Transverse colon (tissue), 4 donors: Measurements from ENCODE around the gene ANKS1B.

ENCODE experiments used
- EP300 ChIP-seq: sonication (generic); formaldehyde crosslinking; IDR thresholded peaks from one replicate; pipeline ENCODE4 v1.6.1; 2017; ENCODE audit warnings: antibody characterized with exemption, low read depth
- POLR2A ChIP-seq: fragments of 450-650 bp; IDR thresholded peaks from one replicate; pipeline ENCODE4 v1.6.1; 2016; ENCODE audit warnings: antibody characterized with exemption, mild to moderate bottlenecking, moderate library complexity
- POLR2AphosphoS5 ChIP-seq, 3 donors: sonication (generic); formaldehyde crosslinking; IDR thresholded peaks; one replicate each; pipeline ENCODE4 v1.6.1; 2016; ENCODE audit warnings: antibody characterized with exemption in 3 of 3
- TF ChIP-seq, protein P1 (sequence below), 5 experiments: fragments of 200-600 bp in 3 of 5; fragments of 450-650 bp in 2 of 5; sonication (generic) in 3 of 5; IDR thresholded peaks; 1 replicate in 2 of 5; 2 replicates in 3 of 5; pipeline ENCODE4 v1.5.1; 2016 to 2017; ENCODE audit warnings: antibody characterized with exemption in 5 of 5, inconsistent platforms in 3 of 5, mild to moderate bottlenecking in 2 of 5, moderate library complexity in 1 of 5

DNA sequence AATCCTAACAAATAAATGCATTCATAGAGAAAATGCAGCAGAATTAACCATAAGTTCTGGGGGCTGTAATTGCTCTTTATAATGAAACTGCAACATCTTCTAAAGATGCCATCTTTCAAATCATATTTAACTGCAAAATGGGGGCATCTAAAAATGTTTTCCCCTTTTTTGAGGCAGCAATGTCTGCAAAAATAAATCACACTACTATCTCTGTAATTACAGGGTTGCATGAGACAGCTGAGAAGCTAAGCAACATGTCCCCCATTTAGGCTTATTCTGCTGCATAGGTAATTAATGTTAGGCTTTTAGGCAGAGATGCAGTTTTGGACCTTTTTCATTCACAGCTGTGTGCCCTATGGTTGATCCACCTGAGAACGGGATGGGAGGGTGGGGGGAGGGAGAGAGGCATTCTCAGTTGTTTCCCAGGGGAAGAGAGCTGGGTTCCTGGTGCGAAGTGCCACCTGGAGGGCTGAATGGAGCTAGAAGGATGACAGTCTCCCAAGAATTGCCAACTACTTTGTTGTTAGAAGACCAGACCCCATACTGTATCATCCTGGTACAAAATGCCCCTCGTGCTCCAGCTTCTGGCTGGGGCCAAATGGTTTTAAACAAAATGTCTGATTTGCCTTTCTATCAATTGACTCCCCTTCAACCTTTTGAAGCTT is 1185.5 kb downstream of the ANKS1B start:
- TF ChIP-seq POLR2A (no peak), EP300 (no peak), POLR2AphosphoS5 (IDR thresholded peaks at IDR 0.05) (no peak)
- TF ChIP-seq, protein P1, sequence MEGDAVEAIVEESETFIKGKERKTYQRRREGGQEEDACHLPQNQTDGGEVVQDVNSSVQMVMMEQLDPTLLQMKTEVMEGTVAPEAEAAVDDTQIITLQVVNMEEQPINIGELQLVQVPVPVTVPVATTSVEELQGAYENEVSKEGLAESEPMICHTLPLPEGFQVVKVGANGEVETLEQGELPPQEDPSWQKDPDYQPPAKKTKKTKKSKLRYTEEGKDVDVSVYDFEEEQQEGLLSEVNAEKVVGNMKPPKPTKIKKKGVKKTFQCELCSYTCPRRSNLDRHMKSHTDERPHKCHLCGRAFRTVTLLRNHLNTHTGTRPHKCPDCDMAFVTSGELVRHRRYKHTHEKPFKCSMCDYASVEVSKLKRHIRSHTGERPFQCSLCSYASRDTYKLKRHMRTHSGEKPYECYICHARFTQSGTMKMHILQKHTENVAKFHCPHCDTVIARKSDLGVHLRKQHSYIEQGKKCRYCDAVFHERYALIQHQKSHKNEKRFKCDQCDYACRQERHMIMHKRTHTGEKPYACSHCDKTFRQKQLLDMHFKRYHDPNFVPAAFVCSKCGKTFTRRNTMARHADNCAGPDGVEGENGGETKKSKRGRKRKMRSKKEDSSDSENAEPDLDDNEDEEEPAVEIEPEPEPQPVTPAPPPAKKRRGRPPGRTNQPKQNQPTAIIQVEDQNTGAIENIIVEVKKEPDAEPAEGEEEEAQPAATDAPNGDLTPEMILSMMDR (IDR thresholded peaks at IDR 0.05), result no peak
